ENCODE measurements around the gene ZBTB45.
"Not testable (repeated sequence)": the region's sequence is repeated elsewhere in the genome, so short reads cannot be mapped to it uniquely, and the experiment has no call there.

ZBTB45 gene

DNA sequence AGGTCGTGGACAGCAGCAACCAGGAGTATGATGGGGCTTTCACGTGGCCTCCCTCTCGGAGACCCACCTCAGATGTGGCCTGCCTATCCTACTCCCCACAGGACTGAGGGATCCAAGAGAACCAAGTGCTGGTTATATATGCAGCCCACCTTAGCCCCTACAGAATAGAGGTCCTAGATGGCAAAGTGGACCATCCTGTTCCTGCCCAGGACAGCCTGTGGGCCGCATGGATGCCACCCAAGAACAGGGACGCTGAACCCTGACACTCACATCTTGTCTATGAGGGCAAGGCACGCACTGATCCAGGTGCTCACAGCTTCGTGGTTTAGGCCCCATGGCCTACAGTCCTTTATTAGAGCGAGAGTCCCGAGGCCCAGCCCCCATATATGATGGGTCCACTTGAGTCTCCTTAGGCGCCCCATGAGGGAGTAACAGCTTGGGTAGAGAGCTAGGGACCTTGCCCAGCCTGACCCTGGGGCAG lies 6.4 kb downstream of the ZBTB45 start:
- Histone ChIP-seq H3K4me1 (ENCODE audit: control insufficient read depth, insufficient read depth, low read length) (peaks cover 25% of the 10 kb centered on the region), H3K27me3 (ENCODE audit: control insufficient read depth, insufficient read depth, low read length) (no peaks in the 10 kb centered on the region), H3K27ac (ENCODE audit: low read depth, low read length) (peak overlapping the region; percentile 46; the same call in 1 of the 2 replicates), H3K36me3 (ENCODE audit: control insufficient read depth, insufficient read depth, low read length) (peaks cover 16% of the 10 kb centered on the region), H3K9ac (ENCODE audit: low read length) (no peak overlapping the region), H3K9me3 (ENCODE audit: control insufficient read depth, insufficient read depth, low read depth, low read length) (0 out of 2 replicates have a peak, but pooled peaks cover 2% of the 10 kb centered on the region), H3K4me3 (ENCODE audit: low read depth, low read length) (no peak overlapping the region)

DNA sequence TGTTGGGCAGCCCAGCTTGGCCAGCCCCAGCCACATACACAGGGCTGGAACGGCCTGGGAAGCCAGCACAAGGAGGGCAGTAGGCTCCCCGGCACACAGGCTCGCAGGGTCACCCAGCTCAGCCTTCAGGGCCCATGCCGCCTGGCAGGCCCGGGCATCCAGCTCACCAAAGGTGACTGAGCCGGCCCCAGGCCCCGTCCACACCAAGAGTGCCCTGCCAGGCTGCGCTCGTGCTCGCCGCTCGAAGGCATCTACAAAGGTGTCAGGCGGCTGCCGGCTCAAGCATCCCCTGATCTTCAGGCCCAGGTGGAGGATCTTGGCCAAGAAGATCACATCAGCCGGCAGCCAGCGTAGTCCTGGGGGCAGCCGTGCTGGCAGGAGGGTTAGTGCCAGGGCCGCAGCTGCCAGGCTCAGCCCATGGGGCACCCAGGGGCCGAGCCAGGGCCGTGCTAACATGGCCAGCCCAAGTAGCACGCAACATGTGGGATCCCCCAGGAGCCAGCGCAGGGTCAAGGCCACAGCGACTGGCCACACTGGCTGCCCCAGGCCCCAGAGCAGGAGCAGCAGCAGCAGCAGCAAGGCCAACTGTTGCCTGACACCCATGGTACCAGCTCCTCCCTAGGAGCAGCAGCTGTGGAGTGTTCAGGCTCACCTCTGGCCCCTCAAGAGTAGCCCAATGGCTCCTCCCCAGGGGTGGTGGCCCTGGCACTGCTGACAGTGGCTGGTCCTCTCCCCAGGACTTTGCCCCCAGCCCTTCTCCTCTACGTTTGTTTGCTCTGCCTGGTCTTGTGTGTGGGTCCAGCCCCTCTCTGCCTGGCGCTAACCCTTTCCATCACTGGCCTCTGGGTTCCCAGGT lies 8.0 kb downstream of the ZBTB45 start, which contains the start of gene SLC27A5:
Gene SLC27A5, minus strand, starts transcription at position 640 of the 856 bp plus-strand sequence. Its CDS starts 37 bp downstream, at position 603.
- Histone ChIP-seq H3K36me3 (ENCODE audit: control insufficient read depth, insufficient read depth, low read length) (peaks cover 6% of the 10 kb centered on the region), H3K27ac (ENCODE audit: low read depth, low read length) (no peak within 1 kb of the TSS), H3K9ac (ENCODE audit: low read length) (no peak within 1 kb of the TSS), H3K4me1 (ENCODE audit: control insufficient read depth, insufficient read depth, low read length) (peaks cover 23% of the 10 kb centered on the region), H3K9me3 (ENCODE audit: control insufficient read depth, insufficient read depth, low read depth, low read length) (peaks cover 5% of the 10 kb centered on the region; the same call in 1 of the 2 replicates), H3K27me3 (ENCODE audit: control insufficient read depth, insufficient read depth, low read length) (no peaks in the 10 kb centered on the region), H3K4me3 (ENCODE audit: low read depth, low read length) (no peak within 1 kb of the TSS)

- Histone ChIP-seq H3K4me3 (ENCODE audit: low read depth, low read length) (no peak overlapping the region), H3K27me3 (ENCODE audit: control insufficient read depth, insufficient read depth, low read length) (no peaks in the 10 kb centered on the region), H3K27ac (ENCODE audit: low read depth, low read length) (no peak overlapping the region)
These were observed 9.3 kb downstream of the ZBTB45 start for GRCh38 chr19:58510084-58510862.

GRCh38 chr19:58509731-58510083 lies 9.9 kb downstream of the ZBTB45 start:
- Histone ChIP-seq H3K9ac (ENCODE audit: low read length) (no peak overlapping the region), H3K4me1 (ENCODE audit: control insufficient read depth, insufficient read depth, low read length) (peaks cover 10% of the 10 kb centered on the region; the same call in 1 of the 2 replicates), H3K27ac (ENCODE audit: low read depth, low read length) (no peak overlapping the region), H3K9me3 (ENCODE audit: control insufficient read depth, insufficient read depth, low read depth, low read length) (peaks cover 5% of the 10 kb centered on the region; the same call in 1 of the 2 replicates), H3K27me3 (ENCODE audit: control insufficient read depth, insufficient read depth, low read length) (no peaks in the 10 kb centered on the region), H3K4me3 (ENCODE audit: low read depth, low read length) (no peak overlapping the region), H3K36me3 (ENCODE audit: control insufficient read depth, insufficient read depth, low read length) (no peaks in the 10 kb centered on the region; the same call in 1 of the 2 replicates)

More at GRCh38 chr19:58510084-58510862, 9.3 kb downstream of the ZBTB45 start:
- peaks cover 5% of the 10 kb centered on the region; the same call in 1 of the 2 replicates for H3K9me3 ChIP-seq (ENCODE audit: control insufficient read depth, insufficient read depth, low read depth, low read length)
- H3K4me1 ChIP-seq (ENCODE audit: control insufficient read depth, insufficient read depth, low read length): peaks cover 13% of the 10 kb centered on the region
- no peaks in the 10 kb centered on the region; the same call in 1 of the 2 replicates for H3K36me3 ChIP-seq (ENCODE audit: control insufficient read depth, insufficient read depth, low read length)
- no peak overlapping the region for H3K9ac ChIP-seq (ENCODE audit: low read length)

DNA sequence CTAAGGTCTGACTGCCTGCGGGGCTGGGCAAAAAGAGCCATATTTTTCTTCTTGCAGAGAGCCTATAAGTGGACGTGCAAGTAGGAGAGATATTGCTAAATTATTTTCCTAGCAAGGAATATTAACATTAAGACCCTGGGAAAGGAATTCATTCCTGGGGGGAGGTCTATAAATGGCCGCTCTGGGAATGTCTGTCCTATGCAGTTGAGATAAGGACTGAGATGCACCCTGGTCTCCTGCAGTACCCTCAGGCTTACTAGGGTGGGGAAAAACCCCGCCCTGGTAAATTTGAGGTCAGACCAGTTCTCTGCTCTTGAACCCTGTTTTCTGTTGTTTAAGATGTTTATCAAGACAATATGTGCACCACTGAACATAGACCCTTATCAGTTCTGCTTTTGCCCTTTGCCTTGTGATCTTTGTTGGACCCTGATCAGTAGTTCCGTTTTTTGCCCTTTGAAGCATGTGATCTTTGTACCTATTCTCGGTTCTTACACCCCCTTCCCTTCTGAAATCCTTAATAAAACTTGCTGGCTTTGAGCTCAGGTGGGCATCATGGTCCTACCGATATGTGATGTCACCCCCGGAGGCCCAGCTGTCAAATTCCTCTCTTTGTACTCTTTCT lies 11.9 kb downstream of the ZBTB45 start:
- H3K9me3 ChIP-seq (ENCODE audit: control insufficient read depth, insufficient read depth, low read depth, low read length); H3K36me3 ChIP-seq (ENCODE audit: control insufficient read depth, insufficient read depth, low read length); H3K27me3 ChIP-seq (ENCODE audit: control insufficient read depth, insufficient read depth, low read length); H3K4me1 ChIP-seq (ENCODE audit: control insufficient read depth, insufficient read depth, low read length); H3K27ac ChIP-seq (ENCODE audit: low read depth, low read length); H3K9ac ChIP-seq (ENCODE audit: low read length); H3K4me3 ChIP-seq (ENCODE audit: low read depth, low read length): not testable (repeated sequence)

DNA sequence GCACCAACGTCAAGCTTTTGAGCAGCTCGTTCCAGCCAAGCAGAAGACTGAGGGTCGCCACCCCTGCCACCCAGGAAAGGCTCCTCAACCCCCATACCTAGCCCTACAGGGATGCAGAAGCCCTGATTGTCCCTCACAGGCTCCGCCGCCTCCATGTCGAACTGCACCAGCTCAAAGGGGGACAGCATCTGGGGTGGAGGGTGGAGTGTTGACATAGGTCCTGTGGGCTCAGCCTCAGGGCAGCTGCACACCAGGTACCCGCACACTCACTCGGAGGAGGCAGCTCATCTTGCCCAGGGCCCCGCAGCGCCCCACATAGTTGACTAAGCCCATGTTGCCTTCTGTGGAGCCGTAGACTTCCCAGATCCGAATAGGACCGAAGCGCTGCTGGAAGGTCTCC lies 19.4 kb downstream of the ZBTB45 start:
- peak overlapping the region; percentile 73 for H3K4me3 ChIP-seq (ENCODE audit: low read depth, low read length)
- no peak overlapping the region for H3K27ac ChIP-seq (ENCODE audit: low read depth, low read length)

DNA sequence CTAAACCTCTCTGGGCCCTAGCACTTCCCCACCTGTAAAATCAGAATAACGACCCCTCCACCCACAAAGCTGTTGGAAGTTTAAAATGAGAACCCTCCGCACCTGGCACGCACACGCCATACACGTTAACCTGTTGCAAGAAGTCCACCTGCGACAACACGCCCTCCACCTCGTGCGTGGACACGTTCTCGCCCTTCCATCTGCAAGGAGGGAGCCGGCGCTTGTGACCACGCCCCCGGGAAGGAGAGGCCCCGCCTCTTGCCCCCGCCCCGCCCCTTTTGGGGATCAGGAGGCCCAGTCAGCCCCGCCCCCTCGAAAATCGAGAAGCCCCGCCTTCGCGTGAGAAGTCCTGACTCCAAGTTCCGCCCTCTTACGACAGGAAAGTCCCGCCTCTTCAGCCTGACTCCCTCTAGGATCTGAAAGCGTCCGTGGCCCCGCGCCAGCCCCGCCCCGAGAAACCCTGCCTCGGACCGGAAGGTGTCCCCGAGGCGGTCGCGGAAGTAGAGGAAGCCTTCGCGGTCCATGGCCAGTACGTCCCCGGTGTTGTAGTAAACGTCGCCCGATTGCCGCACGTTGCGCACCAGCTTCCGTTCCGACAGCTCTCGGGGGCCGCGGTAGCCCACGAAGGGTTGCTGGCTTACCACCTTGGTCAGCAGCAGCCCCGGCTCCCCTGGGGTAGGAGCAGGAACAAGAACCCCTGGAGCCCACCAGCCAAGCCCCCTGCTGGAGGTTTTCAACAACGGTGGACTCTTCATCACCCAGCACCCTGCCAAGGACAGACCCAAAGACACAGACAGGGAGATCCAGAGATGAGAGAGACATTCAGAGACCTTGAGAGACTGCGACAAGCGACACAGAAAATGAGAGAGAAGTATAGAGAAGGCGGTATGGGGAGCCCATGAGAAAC lies 20.3 kb downstream of the ZBTB45 start:
- Histone ChIP-seq H3K27ac (ENCODE audit: low read depth, low read length) (peak overlapping the region; percentile 21; the same call in 1 of the 2 replicates), H3K27me3 (ENCODE audit: control insufficient read depth, insufficient read depth, low read length) (no peaks in the 10 kb centered on the region), H3K36me3 (ENCODE audit: control insufficient read depth, insufficient read depth, low read length) (no peaks in the 10 kb centered on the region), H3K4me1 (ENCODE audit: control insufficient read depth, insufficient read depth, low read length) (peaks cover 13% of the 10 kb centered on the region), H3K4me3 (ENCODE audit: low read depth, low read length) (peak overlapping the region; percentile 82), H3K9me3 (ENCODE audit: control insufficient read depth, insufficient read depth, low read depth, low read length) (no peaks in the 10 kb centered on the region), H3K9ac (ENCODE audit: low read length) (peak overlapping the region; percentile 76)

More for the DNA sequence above, 19.4 kb downstream of the ZBTB45 start:
- Histone ChIP-seq H3K9ac (ENCODE audit: low read length) (peak overlapping the region; percentile 76), H3K9me3 (ENCODE audit: control insufficient read depth, insufficient read depth, low read depth, low read length) (no peaks in the 10 kb centered on the region), H3K4me1 (ENCODE audit: control insufficient read depth, insufficient read depth, low read length) (peaks cover 13% of the 10 kb centered on the region), H3K27me3 (ENCODE audit: control insufficient read depth, insufficient read depth, low read length) (no peaks in the 10 kb centered on the region), H3K36me3 (ENCODE audit: control insufficient read depth, insufficient read depth, low read length) (no peaks in the 10 kb centered on the region)

GRCh38 chr19:58498316-58499020 lies 21.1 kb downstream of the ZBTB45 start:
- peak overlapping the region; percentile 30 for H3K9ac ChIP-seq (ENCODE audit: low read length)
- H3K36me3 ChIP-seq (ENCODE audit: control insufficient read depth, insufficient read depth, low read length): no peaks in the 10 kb centered on the region
- H3K4me1 ChIP-seq (ENCODE audit: control insufficient read depth, insufficient read depth, low read length): peaks cover 13% of the 10 kb centered on the region
- no peaks in the 10 kb centered on the region for H3K27me3 ChIP-seq (ENCODE audit: control insufficient read depth, insufficient read depth, low read length)
- H3K27ac ChIP-seq (ENCODE audit: low read depth, low read length): no peak overlapping the region
- H3K4me3 ChIP-seq (ENCODE audit: low read depth, low read length): peak overlapping the region; percentile 82
- no peaks in the 10 kb centered on the region for H3K9me3 ChIP-seq (ENCODE audit: control insufficient read depth, insufficient read depth, low read depth, low read length)

DNA sequence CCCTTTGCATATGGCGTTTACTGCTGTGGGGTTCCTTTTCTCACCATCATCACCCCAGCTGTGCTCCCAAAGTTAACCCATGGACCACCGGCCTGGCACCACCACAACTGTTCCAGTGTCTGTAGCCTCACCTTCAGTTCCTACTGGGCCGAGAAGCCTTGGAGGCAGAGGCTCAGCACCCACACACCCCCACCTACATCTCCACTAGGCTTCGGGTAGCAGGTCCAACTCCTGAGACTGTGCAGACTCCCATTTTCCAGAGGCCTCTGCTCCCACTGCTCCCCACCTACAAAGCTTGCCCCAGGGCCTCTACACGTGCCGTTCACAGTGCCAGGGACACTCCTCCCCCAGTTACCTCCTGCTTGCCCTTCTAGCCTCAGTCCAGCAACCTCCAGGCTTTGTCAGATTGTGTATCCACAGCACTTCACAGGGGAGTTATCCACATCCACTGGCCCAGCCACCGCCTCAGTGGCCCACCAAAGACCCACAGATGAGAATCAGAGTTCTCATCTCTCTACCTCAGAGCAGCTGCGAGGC lies 21.9 kb downstream of the ZBTB45 start:
- Histone ChIP-seq H3K27ac (ENCODE audit: low read depth, low read length) (no peak overlapping the region), H3K4me1 (ENCODE audit: control insufficient read depth, insufficient read depth, low read length) (peaks cover 13% of the 10 kb centered on the region), H3K9ac (ENCODE audit: low read length) (peak overlapping the region; percentile 14), H3K4me3 (ENCODE audit: low read depth, low read length) (0 out of 2 replicates have a peak overlapping the region, but pooled peaks have one; percentile 82), H3K36me3 (ENCODE audit: control insufficient read depth, insufficient read depth, low read length) (no peaks in the 10 kb centered on the region), H3K27me3 (ENCODE audit: control insufficient read depth, insufficient read depth, low read length) (no peaks in the 10 kb centered on the region), H3K9me3 (ENCODE audit: control insufficient read depth, insufficient read depth, low read depth, low read length) (no peaks in the 10 kb centered on the region)

Measured in HUES6 (cell line).